ENCODE data around the gene FER.
"Not testable (repeated sequence)": the region's sequence is repeated elsewhere in the genome, so short reads cannot be mapped to it uniquely, and the experiment has no call there.

FER gene

GRCh38 chr5:108747774-108748400 lies at the start of gene FER:
FER (plus strand) TSS chr5:108747897; CDS start chr5:108798183, 50,286 bp downstream.
- peak within 1 kb of the TSS; percentile 82 for H3K27ac ChIP-seq
- no peaks in the 10 kb centered on the region for H3K27me3 ChIP-seq (ENCODE audit: insufficient read depth, low read depth, severe bottlenecking)
- H3K36me3 ChIP-seq: no peaks in the 10 kb centered on the region
- H3K4me3 ChIP-seq (ENCODE audit: low read depth, low read length): peak within 1 kb of the TSS; percentile 84
- no peaks in the 10 kb centered on the region for H3K9me3 ChIP-seq (ENCODE audit: severe bottlenecking)
- DNase-seq: no peak
- TF ChIP-seq CTCF (IDR thresholded peaks at IDR 0.05; ENCODE audit: low read depth, low read length): no peak

GRCh38 chr5:108700388-108700787 lies 47.3 kb upstream of the FER start:
- H3K27ac ChIP-seq; H3K36me3 ChIP-seq; H3K4me3 ChIP-seq (ENCODE audit: low read depth, low read length); H3K9me3 ChIP-seq (ENCODE audit: severe bottlenecking); DNase-seq; H3K27me3 ChIP-seq (ENCODE audit: insufficient read depth, low read depth, severe bottlenecking): not testable (repeated sequence)

- no peak for DNase-seq
- TF ChIP-seq CTCF (IDR thresholded peaks at IDR 0.05; ENCODE audit: low read depth, low read length): no peak
- H3K27ac ChIP-seq: no peak overlapping the region
Measured at GRCh38 chr5:108700930-108701329, 46.8 kb upstream of the FER start.

GRCh38 chr5:108702546-108702945 lies 45.2 kb upstream of the FER start:
- H3K4me3 ChIP-seq (ENCODE audit: low read depth, low read length): no peak overlapping the region
- no peaks in the 10 kb centered on the region for H3K36me3 ChIP-seq
- DNase-seq: no peak
- TF ChIP-seq CTCF (IDR thresholded peaks at IDR 0.05; ENCODE audit: low read depth, low read length): no peak
- H3K27ac ChIP-seq: no peak overlapping the region
- no peaks in the 10 kb centered on the region for H3K27me3 ChIP-seq (ENCODE audit: insufficient read depth, low read depth, severe bottlenecking)
- no peaks in the 10 kb centered on the region for H3K9me3 ChIP-seq (ENCODE audit: severe bottlenecking)

More at GRCh38 chr5:108700930-108701329, 46.8 kb upstream of the FER start:
- Histone ChIP-seq H3K27me3 (ENCODE audit: insufficient read depth, low read depth, severe bottlenecking) (no peaks in the 10 kb centered on the region), H3K4me3 (ENCODE audit: low read depth, low read length) (no peak overlapping the region), H3K9me3 (ENCODE audit: severe bottlenecking) (no peaks in the 10 kb centered on the region), H3K36me3 (no peaks in the 10 kb centered on the region)

GRCh38 chr5:108703313-108703712 lies 44.4 kb upstream of the FER start:
- H3K27ac ChIP-seq: no peak overlapping the region
- no peaks in the 10 kb centered on the region for H3K9me3 ChIP-seq (ENCODE audit: severe bottlenecking)
- H3K27me3 ChIP-seq (ENCODE audit: insufficient read depth, low read depth, severe bottlenecking): no peaks in the 10 kb centered on the region
- H3K36me3 ChIP-seq: no peaks in the 10 kb centered on the region
- TF ChIP-seq CTCF (IDR thresholded peaks at IDR 0.05; ENCODE audit: low read depth, low read length): no peak
- H3K4me3 ChIP-seq (ENCODE audit: low read depth, low read length): no peak overlapping the region
- no peak for DNase-seq

- Histone ChIP-seq H3K36me3 (no peaks in the 10 kb centered on the region), H3K27me3 (ENCODE audit: insufficient read depth, low read depth, severe bottlenecking) (no peaks in the 10 kb centered on the region), H3K9me3 (ENCODE audit: severe bottlenecking) (no peaks in the 10 kb centered on the region), H3K27ac (no peak overlapping the region), H3K4me3 (ENCODE audit: low read depth, low read length) (no peak overlapping the region)
- TF ChIP-seq CTCF (IDR thresholded peaks at IDR 0.05; ENCODE audit: low read depth, low read length): no peak
- no peak for DNase-seq
Measured at GRCh38 chr5:108707141-108707540, 40.6 kb upstream of the FER start.
